IgD-negative memory B cell (primary cell): ENCODE measurements around the gene PFN2. TPM values are rescaled to one million over a fixed set of nuclear protein-coding genes. Genes with fewer than 3 reads are reported as not detected.

Experiments
- H3K27ac Mint-ChIP-seq, 3 donors: one replicate each; pipeline ENCODE4 v1.8.0; 2020 to 2022; ENCODE audit warnings: mild to moderate bottlenecking in 3 of 3, mixed read lengths in 3 of 3, moderate library complexity in 1 of 3
- H3K27me3 Mint-ChIP-seq: one replicate; pipeline ENCODE4 v1.8.0; 2021; ENCODE audit warnings: mixed read lengths
- H3K36me3 Mint-ChIP-seq: one replicate; pipeline ENCODE4 v1.8.0; 2020; ENCODE audit warnings: mild to moderate bottlenecking, mixed read lengths
- H3K4me1 Mint-ChIP-seq, 3 donors: one replicate each; pipeline ENCODE4 v1.8.0; 2020 to 2022; ENCODE audit warnings: mixed read lengths in 3 of 3, mild to moderate bottlenecking in 1 of 3
- H3K4me3 Mint-ChIP-seq, 4 donors: one replicate each; pipeline ENCODE4 v1.8.0; 2020 to 2022; ENCODE audit warnings: mild to moderate bottlenecking in 4 of 4, mixed read lengths in 4 of 4, moderate library complexity in 3 of 4
- H3K9me3 Mint-ChIP-seq, 3 donors: one replicate each; pipeline ENCODE4 v1.8.0; 2020 to 2021; ENCODE audit warnings: mixed read lengths in 3 of 3, mild to moderate bottlenecking in 1 of 3
- polyA plus RNA-seq: library from polyadenylated mRNA; unstranded; fragments of 300-500 nt; fragmentation: Illumina TruSeq; gene quantifications from one replicate; pipeline ENCODE4 v1.2.3, GENCODE V29; 2021

PFN2 gene
- polyA plus RNA-seq, 1 donor from 2014 or later, result 2.8 TPM

DNA sequence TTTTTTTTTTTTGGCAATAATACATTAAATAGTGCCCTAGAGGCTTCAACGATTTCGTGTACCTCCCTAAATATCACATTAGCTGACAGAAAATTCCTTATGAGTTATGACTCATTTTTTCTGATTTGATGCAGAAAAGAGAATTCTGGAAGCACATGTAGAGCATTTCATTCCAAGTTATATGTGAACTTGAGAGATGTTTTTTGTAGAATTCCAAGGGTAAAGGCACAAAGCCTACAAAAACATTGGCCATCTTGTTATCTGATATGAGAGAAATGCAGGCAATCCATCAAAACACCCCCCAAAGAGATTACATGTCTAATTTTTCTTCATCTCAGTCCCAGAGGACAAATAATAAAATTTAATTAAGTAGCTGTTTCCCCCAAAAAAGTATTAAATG, 6.7 kb upstream of the PFN2 start:
- H3K9me3 Mint-ChIP-seq, result peaks cover 0 to 2% (median 0%) of the 10 kb centered on the region in 3 donors
- H3K27ac Mint-ChIP-seq, result no peak overlapping the region
- no peaks in the 10 kb centered on the region for H3K36me3 Mint-ChIP-seq
- H3K4me3 Mint-ChIP-seq, result no peak overlapping the region
- peaks cover 5% of the 10 kb centered on the region for H3K27me3 Mint-ChIP-seq
- H3K4me1 Mint-ChIP-seq, result no peaks in the 10 kb centered on the region

DNA sequence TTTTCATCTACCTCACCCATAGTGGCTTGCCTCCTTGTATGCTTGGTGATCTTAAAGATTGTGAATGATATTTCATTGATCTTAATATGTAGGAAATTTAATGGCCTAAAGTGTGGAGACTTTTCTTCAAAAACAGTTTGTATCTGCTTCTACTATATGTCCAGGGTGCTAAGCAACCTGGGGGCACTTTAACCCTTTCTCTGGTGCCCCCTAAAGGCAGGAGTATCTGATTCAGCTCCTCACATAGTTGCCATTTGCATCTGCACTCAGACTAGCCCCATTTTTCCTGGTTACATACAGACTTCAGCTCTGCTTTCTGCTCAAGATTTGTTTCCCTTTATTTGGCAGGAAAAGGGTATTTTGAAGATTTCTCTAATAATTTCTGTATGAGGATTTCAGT, 5.2 kb upstream of the PFN2 start:
- H3K9me3 Mint-ChIP-seq, result peaks cover 0 to 2% (median 0%) of the 10 kb centered on the region in 3 donors
- H3K4me3 Mint-ChIP-seq, result peak overlapping the region in 1 of 4 donors; percentile 3
- no peak overlapping the region for H3K27ac Mint-ChIP-seq
- peaks cover 3 to 7% (median 5%) of the 10 kb centered on the region in 3 donors for H3K4me1 Mint-ChIP-seq
- H3K27me3 Mint-ChIP-seq, result peaks cover 11% of the 10 kb centered on the region
- H3K36me3 Mint-ChIP-seq, result no peaks in the 10 kb centered on the region

DNA sequence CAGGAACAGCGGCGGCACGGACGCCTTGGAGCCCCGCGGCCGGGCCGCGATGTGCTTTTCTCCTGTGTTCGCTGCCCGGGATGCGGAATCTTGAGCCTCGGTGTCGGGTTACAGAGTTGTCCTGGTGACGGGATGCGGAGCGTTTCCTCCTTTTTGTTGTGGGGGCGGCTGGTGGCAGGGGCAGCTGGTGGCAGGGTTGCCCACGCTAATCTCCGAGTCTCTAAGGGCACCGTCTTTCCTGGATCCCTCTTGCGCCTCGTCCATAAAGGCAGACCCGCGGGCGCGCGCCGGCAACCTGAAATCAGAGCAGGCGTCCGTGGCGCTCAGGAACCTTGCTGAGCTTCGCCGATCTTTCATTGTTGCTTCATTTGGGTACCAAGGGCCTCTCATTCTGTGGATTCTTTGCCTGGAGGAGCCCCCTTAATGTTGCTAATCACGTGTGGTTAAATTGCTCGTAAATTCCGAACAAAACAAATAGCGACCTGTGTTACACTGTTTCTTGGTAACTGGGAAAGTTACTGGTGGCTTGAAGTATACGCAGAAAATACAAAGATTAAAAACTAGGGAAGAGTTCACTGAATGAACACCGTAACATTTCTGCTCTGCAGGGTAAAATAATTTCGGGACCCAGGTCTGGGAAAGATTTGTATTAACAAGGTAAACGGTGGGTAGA, 844 bp upstream of the PFN2 start:
- Mint-ChIP-seq H3K4me1 (peaks cover 5 to 18% (median 15%) of the 10 kb centered on the region in 3 donors), H3K4me3 (peak overlapping the region; percentile 90 to 99 (median 96)), H3K9me3 (no peaks in the 10 kb centered on the region), H3K36me3 (peaks cover 2% of the 10 kb centered on the region), H3K27ac (peak overlapping the region; percentile 92 to 96 (median 92)), H3K27me3 (peaks cover 9% of the 10 kb centered on the region)

GRCh38 chr3:149969940-149970715, 567 bp downstream of the PFN2 start:
- peaks cover 8 to 23% (median 18%) of the 10 kb centered on the region in 3 donors for H3K4me1 Mint-ChIP-seq
- H3K4me3 Mint-ChIP-seq, result peak overlapping the region; percentile 89 to 99 (median 96)
- peak overlapping the region; percentile 75 to 90 (median 88) for H3K27ac Mint-ChIP-seq
- no peaks in the 10 kb centered on the region for H3K9me3 Mint-ChIP-seq
- peaks cover 2% of the 10 kb centered on the region for H3K36me3 Mint-ChIP-seq
- H3K27me3 Mint-ChIP-seq, result peaks cover 6% of the 10 kb centered on the region

DNA sequence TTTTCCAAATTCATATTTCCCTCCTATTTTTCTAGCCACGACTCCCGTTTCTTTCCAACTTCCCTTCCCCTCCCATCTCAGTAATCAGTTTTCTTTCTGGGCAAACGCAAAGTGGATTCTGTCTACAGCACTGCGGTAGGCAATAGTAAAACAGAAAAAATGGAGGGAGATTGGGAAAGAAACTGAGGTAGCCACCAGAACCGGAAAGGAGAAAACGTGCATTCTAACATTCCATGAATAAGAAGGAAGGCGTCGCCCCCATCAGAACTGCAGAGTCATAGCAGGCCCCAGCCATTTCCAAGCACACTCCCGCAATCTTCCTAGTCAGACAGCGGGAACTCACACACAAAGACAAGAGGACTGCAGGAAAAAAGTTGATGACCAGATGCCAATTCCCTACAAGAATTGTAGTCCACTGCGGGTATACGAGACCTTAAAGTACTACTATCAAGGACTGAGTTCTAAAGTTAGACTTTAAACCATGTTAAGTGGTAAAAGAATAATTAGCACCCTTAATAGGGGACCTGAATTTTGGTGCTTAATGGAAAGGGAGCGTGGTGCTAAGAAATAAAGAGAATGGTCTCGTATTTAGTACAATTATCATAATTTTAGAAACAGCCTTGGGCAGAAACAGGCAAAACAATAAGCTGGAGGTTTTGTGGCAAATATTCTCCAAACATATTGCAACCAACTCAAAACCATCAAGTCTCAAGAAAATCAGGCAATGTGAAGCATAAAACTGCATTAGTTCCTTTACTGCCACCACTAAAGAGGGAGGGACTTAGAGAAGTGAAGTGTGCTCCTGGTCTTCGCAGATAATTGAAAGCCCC, 1.4 kb downstream of the PFN2 start:
- Mint-ChIP-seq H3K4me1 (peaks cover 10 to 26% (median 23%) of the 10 kb centered on the region in 3 donors), H3K4me3 (peak overlapping the region; percentile 84 to 97 (median 92)), H3K27me3 (peaks cover 6% of the 10 kb centered on the region), H3K9me3 (no peaks in the 10 kb centered on the region), H3K27ac (peak overlapping the region; percentile 40 to 88 (median 75)), H3K36me3 (peaks cover 2% of the 10 kb centered on the region)

DNA sequence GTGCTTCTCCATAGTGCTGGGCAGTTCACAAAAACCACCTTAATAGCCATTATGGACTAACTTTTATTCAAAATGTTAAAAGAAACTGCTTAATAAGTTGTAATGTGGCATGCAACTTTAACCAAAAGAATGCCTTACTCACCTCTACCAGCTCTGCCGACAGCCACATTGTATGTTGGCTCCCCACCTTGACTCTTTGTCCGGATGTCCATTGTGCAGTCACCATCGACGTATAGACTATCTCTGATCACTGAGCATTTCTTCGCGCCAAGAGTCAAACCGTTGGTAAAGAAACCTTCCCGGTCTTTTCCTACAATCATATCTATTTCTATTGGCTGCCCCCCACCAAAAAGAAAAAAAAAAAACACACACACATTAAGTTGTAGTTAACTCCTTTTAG, 2.5 kb downstream of the PFN2 start:
- H3K27me3 Mint-ChIP-seq, result peaks cover 6% of the 10 kb centered on the region
- peak overlapping the region in 2 of 4 donors; percentile 10 to 57 for H3K4me3 Mint-ChIP-seq
- H3K4me1 Mint-ChIP-seq, result peaks cover 11 to 26% (median 23%) of the 10 kb centered on the region in 3 donors
- no peaks in the 10 kb centered on the region for H3K9me3 Mint-ChIP-seq
- H3K36me3 Mint-ChIP-seq, result peaks cover 2% of the 10 kb centered on the region
- H3K27ac Mint-ChIP-seq, result no peak overlapping the region

- H3K4me3 Mint-ChIP-seq, result peak overlapping the region in 1 of 4 donors; percentile 83
- peaks cover 11 to 26% (median 23%) of the 10 kb centered on the region in 3 donors for H3K4me1 Mint-ChIP-seq
- H3K27ac Mint-ChIP-seq, result peak overlapping the region in 1 of 3 donors; percentile 49
- H3K36me3 Mint-ChIP-seq, result peaks cover 2% of the 10 kb centered on the region
- peaks cover 6% of the 10 kb centered on the region for H3K27me3 Mint-ChIP-seq
- no peaks in the 10 kb centered on the region for H3K9me3 Mint-ChIP-seq
Measured at GRCh38 chr3:149967086-149967685, 3.5 kb downstream of the PFN2 start.

- Mint-ChIP-seq H3K4me3 (no peak overlapping the region), H3K36me3 (peaks cover 3% of the 10 kb centered on the region), H3K27ac (no peak overlapping the region), H3K4me1 (peaks cover 8 to 19% (median 17%) of the 10 kb centered on the region in 3 donors), H3K9me3 (no peaks in the 10 kb centered on the region), H3K27me3 (no peaks in the 10 kb centered on the region)
Measured at GRCh38 chr3:149965278-149965677, 5.4 kb downstream of the PFN2 start.

DNA sequence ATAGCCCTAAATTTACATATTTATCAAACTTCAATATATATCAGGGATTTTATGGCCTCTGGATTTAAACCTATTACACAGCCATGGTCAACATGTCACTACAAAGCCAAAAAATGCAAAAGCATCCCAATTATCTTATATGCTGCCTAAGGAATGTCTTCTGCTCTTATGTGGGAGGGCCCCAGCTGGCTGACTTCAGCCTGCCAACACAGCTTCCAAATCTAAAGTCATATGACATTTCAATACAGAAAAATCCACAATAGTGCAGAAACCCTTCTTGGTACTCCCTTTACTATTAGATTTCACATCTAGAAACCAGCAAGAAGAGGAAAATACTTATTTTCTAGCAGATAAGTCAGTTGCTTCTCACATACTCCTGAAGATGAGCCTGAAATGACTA, 6.4 kb downstream of the PFN2 start:
- peaks cover 6 to 14% (median 12%) of the 10 kb centered on the region in 3 donors for H3K4me1 Mint-ChIP-seq
- H3K27me3 Mint-ChIP-seq, result no peaks in the 10 kb centered on the region
- peaks cover 3% of the 10 kb centered on the region for H3K36me3 Mint-ChIP-seq
- no peak overlapping the region for H3K4me3 Mint-ChIP-seq
- no peaks in the 10 kb centered on the region for H3K9me3 Mint-ChIP-seq
- no peak overlapping the region for H3K27ac Mint-ChIP-seq

DNA sequence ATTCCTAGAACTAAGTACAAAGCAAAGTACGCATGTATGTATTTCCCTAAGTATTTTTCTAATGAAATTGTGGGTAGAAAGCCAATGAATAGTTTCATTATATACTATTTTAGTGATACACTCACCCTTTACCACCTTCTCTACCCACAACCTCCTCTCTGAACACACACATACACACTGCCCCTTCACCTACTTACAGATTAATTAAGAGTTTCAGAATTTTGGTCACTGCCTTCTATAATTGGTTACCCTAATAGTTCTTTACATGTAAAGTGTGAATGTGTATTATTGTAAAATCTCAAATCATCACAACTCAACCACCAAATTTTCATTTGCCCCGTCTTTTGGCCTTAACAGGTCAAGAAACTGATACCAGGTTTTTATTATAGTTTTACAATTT, 7.2 kb downstream of the PFN2 start:
- Mint-ChIP-seq H3K4me3 (no peak overlapping the region), H3K27ac (no peak overlapping the region), H3K4me1 (peaks cover 6 to 14% (median 8%) of the 10 kb centered on the region in 3 donors), H3K36me3 (peaks cover 3% of the 10 kb centered on the region), H3K9me3 (no peaks in the 10 kb centered on the region), H3K27me3 (no peaks in the 10 kb centered on the region)

DNA sequence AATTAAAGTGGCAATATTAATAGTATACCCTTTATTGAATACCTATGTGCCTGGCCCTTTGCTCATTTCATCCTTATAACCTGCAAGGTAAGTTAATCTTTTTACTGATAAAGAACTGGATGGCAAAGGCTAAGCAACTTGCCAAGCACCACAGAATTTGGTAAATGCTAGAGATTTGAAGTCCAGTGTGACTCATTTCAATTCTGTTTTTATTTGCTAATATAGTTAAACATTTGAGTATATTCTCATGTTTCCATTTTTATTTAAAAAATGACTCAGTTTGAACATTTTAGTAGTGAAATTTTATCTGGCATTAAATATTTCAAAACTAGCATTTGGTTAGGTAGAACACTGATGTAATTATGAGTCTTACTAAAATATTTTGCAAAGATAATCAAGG, 11.3 kb downstream of the PFN2 start:
- peaks cover 4% of the 10 kb centered on the region for H3K36me3 Mint-ChIP-seq
- no peak overlapping the region for H3K27ac Mint-ChIP-seq

DNA sequence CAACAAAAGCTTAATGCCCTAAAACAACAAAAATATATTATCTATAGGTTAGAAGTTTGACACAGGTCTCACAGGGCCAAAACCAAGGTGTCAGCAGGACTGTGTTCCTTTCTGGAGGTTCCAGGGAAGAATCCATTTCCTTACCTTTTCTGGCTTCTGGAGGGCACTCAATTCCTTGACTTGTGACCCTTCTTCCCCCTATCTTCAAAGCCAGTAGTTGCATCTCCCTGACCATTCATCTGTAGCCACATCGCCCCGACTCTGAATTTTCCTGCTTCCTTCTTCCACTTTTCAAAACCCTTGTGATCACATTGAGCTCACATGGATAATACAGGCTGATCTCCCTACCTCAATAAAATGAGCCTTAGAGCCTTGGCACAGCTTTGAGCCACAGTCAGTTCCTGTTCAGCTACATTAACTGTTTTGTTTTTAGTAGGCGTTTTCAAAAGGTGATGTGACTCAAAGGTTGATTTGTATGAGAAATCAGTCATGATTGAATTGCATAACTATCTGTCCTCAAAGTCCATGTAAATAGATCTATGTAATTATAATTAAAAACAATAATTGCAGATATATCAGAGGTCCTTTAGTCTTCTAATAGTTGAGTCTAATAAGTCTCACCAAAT, 12.4 kb downstream of the PFN2 start:
- Mint-ChIP-seq H3K27ac (peak overlapping the region in 1 of 3 donors; percentile 68), H3K4me1 (peaks cover 9 to 17% (median 12%) of the 10 kb centered on the region in 3 donors), H3K36me3 (peaks cover 4% of the 10 kb centered on the region), H3K27me3 (no peaks in the 10 kb centered on the region), H3K4me3 (no peak overlapping the region), H3K9me3 (no peaks in the 10 kb centered on the region)

More for the DNA sequence above, 11.3 kb downstream of the PFN2 start:
- no peak overlapping the region for H3K4me3 Mint-ChIP-seq
- H3K4me1 Mint-ChIP-seq, result peaks cover 9 to 13% (median 10%) of the 10 kb centered on the region in 3 donors
- no peaks in the 10 kb centered on the region for H3K27me3 Mint-ChIP-seq
- no peaks in the 10 kb centered on the region for H3K9me3 Mint-ChIP-seq

DNA sequence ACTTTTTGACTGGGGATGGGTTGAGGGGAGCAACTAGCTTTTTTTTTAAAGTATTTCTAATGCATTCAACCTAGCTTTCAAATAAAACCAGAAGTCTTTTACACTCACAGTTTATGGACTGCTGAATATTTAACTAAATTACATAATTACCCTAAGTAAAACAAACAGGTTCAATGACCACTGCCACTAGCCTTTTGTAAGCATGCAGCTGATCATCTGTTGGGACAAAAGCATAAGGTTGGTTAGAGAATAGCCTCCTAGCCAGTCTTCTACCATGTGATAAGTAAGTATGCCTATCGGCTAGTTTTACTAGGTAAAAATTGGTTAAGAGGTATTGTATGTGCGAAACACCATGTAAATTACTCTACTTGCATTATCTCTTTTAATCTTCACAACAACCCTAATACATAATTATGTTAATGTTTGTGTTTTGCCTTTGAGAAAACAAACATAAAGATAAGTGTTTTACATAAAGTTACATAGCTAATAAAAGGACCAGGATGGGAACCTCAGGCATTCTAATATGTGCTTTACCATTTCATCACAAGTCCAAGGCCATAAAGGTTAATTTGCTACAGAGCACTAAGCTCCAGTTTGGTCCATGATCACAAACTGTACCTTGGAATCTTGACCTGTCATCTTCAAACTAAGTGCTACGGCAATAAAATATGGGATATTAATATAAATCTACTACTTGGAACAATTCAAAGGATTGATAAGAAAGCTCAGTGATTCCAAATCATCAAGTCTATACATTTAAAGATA, 13.2 kb downstream of the PFN2 start:
- H3K36me3 Mint-ChIP-seq, result peaks cover 4% of the 10 kb centered on the region
- no peak overlapping the region for H3K4me3 Mint-ChIP-seq
- H3K27ac Mint-ChIP-seq, result no peak overlapping the region
- peaks cover 11 to 17% (median 12%) of the 10 kb centered on the region in 3 donors for H3K4me1 Mint-ChIP-seq
- no peaks in the 10 kb centered on the region for H3K9me3 Mint-ChIP-seq
- no peaks in the 10 kb centered on the region for H3K27me3 Mint-ChIP-seq
